HEK293 (cell line): ENCODE measurements around the gene BTNL9.

Source experiments
- ATF2 ChIP-seq: fragments of 450-650 bp; formaldehyde crosslinking; IDR thresholded peaks from 2 replicates; pipeline ENCODE4 v1.5.1; 2016; ENCODE audit warnings: missing biosample characterization, missing genetic modification characterization, low read depth
- CTCF ChIP-seq: fragments of 450-650 bp; formaldehyde crosslinking; IDR thresholded peaks from 2 replicates; pipeline ENCODE4 v1.5.1; 2016; ENCODE audit warnings: missing biosample characterization, missing genetic modification characterization
- TSHZ1 ChIP-seq: fragments of 450-650 bp; formaldehyde crosslinking; IDR thresholded peaks from 2 replicates; pipeline ENCODE4 v1.5.1; 2016; ENCODE audit warnings: missing biosample characterization, missing genetic modification characterization, borderline replicate concordance

- TF ChIP-seq ATF2 (tag by site-specific recombination) = no peak
- no peak for TF ChIP-seq CTCF (tag by site-specific recombination)
- TF ChIP-seq TSHZ1 (tag by site-specific recombination) = no peak
These were observed 46.2 kb downstream of the BTNL9 start for GRCh38 chr5:181086026-181086883.
